Peyer's patch (tissue), 4 donors: ENCODE results near the gene EFNA1.

ENCODE experiments used
- CTCF ChIP-seq, 6 experiments: fragments of 450-650 bp in 4 of 6; fragments of 200-600 bp in 2 of 6; sonication (generic) in 1 of 6; IDR thresholded peaks; one replicate each; pipeline ENCODE4 v1.5.1; 2017 to 2019; ENCODE audit warnings: antibody characterized with exemption in 6 of 6, mild to moderate bottlenecking in 3 of 6, moderate library complexity in 1 of 6
- POLR2A ChIP-seq, 2 donors: fragments of 450-650 bp; IDR thresholded peaks; one replicate each; pipeline ENCODE4 v1.5.1; 2017; ENCODE audit warnings: antibody characterized with exemption in 2 of 2, mild to moderate bottlenecking in 2 of 2, moderate library complexity in 2 of 2

GRCh38 chr1:155078469-155079209, 49.0 kb upstream of the EFNA1 start, which contains the start of gene EFNA3:
- no peak for TF ChIP-seq CTCF (IDR thresholded peaks at IDR 0.05)
- no peak for TF ChIP-seq POLR2A (IDR thresholded peaks at IDR 0.05)
